Sigmoid colon (tissue), 4 donors: ENCODE measurements around the gene ARHGEF1.

ENCODE experiments used
- EP300 ChIP-seq, 4 donors: sonication (generic); formaldehyde crosslinking; IDR thresholded peaks; one replicate each; pipeline ENCODE4 v1.6.1; 2017; ENCODE audit warnings: antibody characterized with exemption in 4 of 4
- POLR2A ChIP-seq, 2 donors: fragments of 450-650 bp; IDR thresholded peaks; one replicate each; pipeline ENCODE4 v1.6.1; 2016; ENCODE audit warnings: antibody characterized with exemption in 2 of 2, mild to moderate bottlenecking in 2 of 2, moderate library complexity in 2 of 2
- TF ChIP-seq, protein P1 (sequence below), 4 experiments: fragments of 450-650 bp in 3 of 4; fragments of 200-600 bp in 1 of 4; IDR thresholded peaks; one replicate each; pipeline ENCODE4 v1.5.1; 2016 to 2019; ENCODE audit warnings: antibody characterized with exemption in 4 of 4, mild to moderate bottlenecking in 3 of 4, moderate library complexity in 2 of 4

DNA sequence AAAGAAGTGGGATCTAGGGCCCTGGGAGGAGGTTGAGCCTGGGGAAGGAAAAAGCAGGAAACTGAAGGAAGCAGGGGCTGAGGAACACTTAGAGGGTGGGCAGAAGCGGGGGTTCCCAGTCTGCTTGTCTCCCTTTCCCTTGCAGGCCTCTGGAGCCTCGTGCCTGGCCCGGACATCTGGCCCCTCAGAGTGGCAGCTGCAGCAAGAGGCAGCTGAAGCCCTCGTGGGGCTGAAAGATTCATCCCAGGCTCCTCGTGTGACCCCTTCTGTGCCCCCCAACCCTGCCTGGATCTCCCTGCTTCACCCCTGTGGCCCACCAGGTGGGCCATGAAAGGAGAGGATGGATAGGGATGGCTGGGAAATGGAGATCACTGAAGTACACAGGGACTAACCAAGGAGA lies 32.6 kb upstream of the ARHGEF1 start:
- TF ChIP-seq EP300 (IDR thresholded peaks at IDR 0.05) (no peak), POLR2A (IDR thresholded peaks at IDR 0.05) (no peak)
- TF ChIP-seq, protein P1, sequence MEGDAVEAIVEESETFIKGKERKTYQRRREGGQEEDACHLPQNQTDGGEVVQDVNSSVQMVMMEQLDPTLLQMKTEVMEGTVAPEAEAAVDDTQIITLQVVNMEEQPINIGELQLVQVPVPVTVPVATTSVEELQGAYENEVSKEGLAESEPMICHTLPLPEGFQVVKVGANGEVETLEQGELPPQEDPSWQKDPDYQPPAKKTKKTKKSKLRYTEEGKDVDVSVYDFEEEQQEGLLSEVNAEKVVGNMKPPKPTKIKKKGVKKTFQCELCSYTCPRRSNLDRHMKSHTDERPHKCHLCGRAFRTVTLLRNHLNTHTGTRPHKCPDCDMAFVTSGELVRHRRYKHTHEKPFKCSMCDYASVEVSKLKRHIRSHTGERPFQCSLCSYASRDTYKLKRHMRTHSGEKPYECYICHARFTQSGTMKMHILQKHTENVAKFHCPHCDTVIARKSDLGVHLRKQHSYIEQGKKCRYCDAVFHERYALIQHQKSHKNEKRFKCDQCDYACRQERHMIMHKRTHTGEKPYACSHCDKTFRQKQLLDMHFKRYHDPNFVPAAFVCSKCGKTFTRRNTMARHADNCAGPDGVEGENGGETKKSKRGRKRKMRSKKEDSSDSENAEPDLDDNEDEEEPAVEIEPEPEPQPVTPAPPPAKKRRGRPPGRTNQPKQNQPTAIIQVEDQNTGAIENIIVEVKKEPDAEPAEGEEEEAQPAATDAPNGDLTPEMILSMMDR (IDR thresholded peaks at IDR 0.05): no peak
